Adipocyte (in vitro differentiated cells): ENCODE data around the gene COL15A1.

ENCODE experiments used
- DNase-seq: peaks from one replicate; pipeline ENCODE4 v3.0.0-alpha.2; 2015; ENCODE audit warnings: low read depth
- H3K27me3 ChIP-seq: replicated peaks from 2 replicates; pipeline ENCODE4 v1.7.0; 2013; ENCODE audit warnings: mild to moderate bottlenecking, low read length, moderate library complexity; ENCODE audit not compliant: control insufficient read depth, insufficient read depth
- H3K36me3 ChIP-seq: 2 replicates; pipeline ENCODE4 v1.7.0; 2013; ENCODE audit warnings: low read length, mild to moderate bottlenecking, moderate library complexity; ENCODE audit not compliant: control insufficient read depth, insufficient read depth, severe bottlenecking
- H3K4me1 ChIP-seq: 2 replicates; pipeline ENCODE4 v1.7.0; 2013; ENCODE audit warnings: mild to moderate bottlenecking, low read length, moderate library complexity; ENCODE audit not compliant: control insufficient read depth, insufficient read depth
- H3K4me3 ChIP-seq: 2 replicates; pipeline ENCODE4 v1.7.0; 2013; ENCODE audit warnings: mild to moderate bottlenecking, low read length, moderate library complexity
- H3K9ac ChIP-seq: 2 replicates; pipeline ENCODE4 v1.7.0; 2013; ENCODE audit warnings: mild to moderate bottlenecking, low read length, moderate library complexity
- H3K9me3 ChIP-seq: 2 replicates; pipeline ENCODE4 v1.7.0; 2013; ENCODE audit warnings: mild to moderate bottlenecking, low read length, moderate library complexity; ENCODE audit not compliant: control insufficient read depth

The COL15A1 gene

DNA sequence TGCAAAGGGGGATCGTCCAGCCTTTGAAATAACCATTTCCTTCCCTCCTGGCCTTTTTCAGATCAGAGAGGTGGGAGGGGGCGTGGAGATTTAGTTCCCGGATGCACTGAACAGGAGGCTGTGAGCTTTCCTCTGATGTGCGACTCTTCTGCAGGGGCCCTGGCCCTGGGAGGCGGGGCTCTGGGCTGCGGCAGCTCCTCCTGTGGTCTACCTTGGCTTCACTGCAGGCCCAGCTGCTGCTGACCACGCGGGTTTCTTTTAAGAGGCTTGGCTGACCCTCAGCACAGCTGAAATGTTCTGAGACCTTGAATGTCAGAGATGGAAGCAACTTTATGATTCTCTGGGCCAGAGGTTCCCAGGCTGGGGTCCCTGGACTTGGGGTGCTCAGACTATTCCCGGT lies 27.0 kb upstream of the COL15A1 start:
- Histone ChIP-seq H3K27me3 (no peaks in the 10 kb centered on the region), H3K4me1 (peaks cover 39% of the 10 kb centered on the region), H3K9me3 (no peaks in the 10 kb centered on the region), H3K4me3 (no peak overlapping the region), H3K9ac (peak overlapping the region; percentile 27), H3K36me3 (peaks cover 6% of the 10 kb centered on the region)
- DNase-seq = no peak

DNA sequence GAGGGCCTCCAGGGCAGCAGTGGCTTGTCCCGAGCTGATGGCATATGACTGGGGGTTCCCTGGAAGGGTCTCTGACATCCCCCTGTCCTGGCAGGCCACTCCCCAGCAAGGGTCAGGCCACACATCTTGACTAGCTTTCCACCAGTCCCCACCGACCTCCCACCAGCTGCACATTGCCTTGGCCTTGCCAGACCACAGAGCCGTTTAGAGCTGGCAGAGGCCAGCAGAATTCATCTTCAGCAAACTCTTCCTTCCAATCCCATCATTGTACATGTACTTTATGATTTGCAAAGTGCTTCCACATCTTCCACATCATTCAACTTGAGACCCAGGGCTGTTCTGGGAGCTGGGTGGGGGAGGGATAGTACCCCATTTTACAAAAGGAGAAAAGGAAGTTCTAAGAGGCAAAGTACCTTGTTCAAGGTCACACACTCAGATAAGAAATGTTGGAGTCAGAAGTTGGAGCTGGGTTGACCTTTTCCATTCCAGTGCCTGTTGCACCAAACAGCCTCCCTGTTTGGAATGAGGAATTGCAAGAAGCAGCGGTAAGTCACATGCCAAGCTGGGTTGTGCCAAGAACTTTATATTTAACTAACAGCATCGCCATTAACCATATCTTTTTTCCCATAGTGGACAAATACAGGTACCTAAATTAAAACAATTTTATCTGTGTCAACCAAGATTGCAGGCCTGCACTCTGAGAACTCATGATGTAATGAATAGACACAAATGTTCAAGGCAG lies 25.8 kb upstream of the COL15A1 start:
- no peak for DNase-seq
- H3K36me3 ChIP-seq = peaks cover 6% of the 10 kb centered on the region
- peak overlapping the region; percentile 18 for H3K9ac ChIP-seq
- no peaks in the 10 kb centered on the region for H3K9me3 ChIP-seq
- H3K27me3 ChIP-seq = no peaks in the 10 kb centered on the region
- H3K4me1 ChIP-seq = peaks cover 43% of the 10 kb centered on the region
- no peak overlapping the region for H3K4me3 ChIP-seq

GRCh38 chr9:98921732-98922131 lies 22.0 kb upstream of the COL15A1 start:
- no peaks in the 10 kb centered on the region for H3K27me3 ChIP-seq
- peaks cover 6% of the 10 kb centered on the region for H3K36me3 ChIP-seq
- H3K9me3 ChIP-seq = no peaks in the 10 kb centered on the region
- H3K4me1 ChIP-seq = peaks cover 46% of the 10 kb centered on the region
- no peak overlapping the region for H3K9ac ChIP-seq
- no peak for DNase-seq
- H3K4me3 ChIP-seq = no peak overlapping the region

- H3K27me3 ChIP-seq = no peaks in the 10 kb centered on the region
- no peak overlapping the region for H3K9ac ChIP-seq
- H3K36me3 ChIP-seq = peaks cover 6% of the 10 kb centered on the region
- peaks cover 36% of the 10 kb centered on the region for H3K4me1 ChIP-seq
- H3K4me3 ChIP-seq = peak overlapping the region; percentile 10
- H3K9me3 ChIP-seq = no peaks in the 10 kb centered on the region
- peak; percentile 31 for DNase-seq
Measured at GRCh38 chr9:98922721-98923435, 20.8 kb upstream of the COL15A1 start.

GRCh38 chr9:98923451-98924123 lies 20.1 kb upstream of the COL15A1 start:
- Histone ChIP-seq H3K9ac (no peak overlapping the region), H3K9me3 (no peaks in the 10 kb centered on the region), H3K36me3 (peaks cover 4% of the 10 kb centered on the region), H3K4me1 (peaks cover 28% of the 10 kb centered on the region), H3K27me3 (no peaks in the 10 kb centered on the region), H3K4me3 (no peak overlapping the region)
- DNase-seq = no peak

- no peak overlapping the region for H3K9ac ChIP-seq
- DNase-seq = no peak
- H3K27me3 ChIP-seq = peaks cover under 1% of the 10 kb centered on the region
- H3K4me3 ChIP-seq = no peak overlapping the region
- no peaks in the 10 kb centered on the region for H3K9me3 ChIP-seq
- H3K4me1 ChIP-seq = peaks cover 22% of the 10 kb centered on the region
- H3K36me3 ChIP-seq = no peaks in the 10 kb centered on the region
Measured at GRCh38 chr9:98924946-98925820, 18.5 kb upstream of the COL15A1 start.

GRCh38 chr9:98925956-98926355 lies 17.8 kb upstream of the COL15A1 start:
- Histone ChIP-seq H3K4me3 (no peak overlapping the region), H3K9ac (no peak overlapping the region), H3K9me3 (no peaks in the 10 kb centered on the region), H3K4me1 (peaks cover 15% of the 10 kb centered on the region), H3K36me3 (no peaks in the 10 kb centered on the region), H3K27me3 (peaks cover 4% of the 10 kb centered on the region)
- DNase-seq = no peak

DNA sequence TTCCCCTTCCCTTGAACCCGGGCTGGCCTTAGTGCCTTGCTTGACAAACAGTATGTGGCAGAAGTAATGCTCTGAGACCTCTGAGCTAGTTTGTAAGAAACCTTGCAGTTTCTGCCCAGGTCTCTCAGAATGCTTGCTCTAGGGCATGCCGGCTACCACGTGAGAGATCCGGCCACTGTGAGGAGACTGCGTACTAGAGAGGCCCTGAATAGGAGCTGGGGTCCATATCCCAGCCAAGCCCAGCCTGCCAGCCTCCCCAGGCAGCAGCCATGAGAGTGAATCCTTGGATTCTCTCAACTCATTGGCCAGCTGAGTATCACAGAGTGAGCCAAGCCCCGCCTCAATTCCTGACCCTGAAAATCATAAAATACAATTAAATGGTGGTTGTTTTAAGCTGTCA lies 16.0 kb upstream of the COL15A1 start:
- DNase-seq = no peak
- Histone ChIP-seq H3K4me1 (peaks cover 11% of the 10 kb centered on the region), H3K9me3 (no peaks in the 10 kb centered on the region), H3K9ac (no peak overlapping the region), H3K4me3 (no peak overlapping the region), H3K27me3 (peaks cover 10% of the 10 kb centered on the region), H3K36me3 (no peaks in the 10 kb centered on the region)

DNA sequence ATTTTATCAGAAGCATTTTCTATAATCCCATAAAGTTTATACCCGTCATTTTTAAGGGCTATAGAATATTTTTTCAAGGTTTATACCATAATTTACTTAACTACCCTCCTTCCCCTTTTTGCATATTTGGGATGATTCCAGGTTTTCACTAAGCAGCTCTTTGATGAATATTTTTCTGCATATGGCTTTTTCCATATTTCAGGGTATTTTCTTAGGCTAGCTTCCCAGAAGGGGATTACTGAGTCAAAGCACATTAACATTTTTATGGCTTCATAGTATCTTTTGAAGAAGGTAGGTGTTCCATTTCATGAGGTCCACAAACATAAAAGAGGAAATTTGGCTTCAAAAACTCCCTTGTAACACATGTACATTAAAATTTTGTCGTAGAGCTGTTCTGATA lies 14.6 kb upstream of the COL15A1 start:
- peak; percentile 87 for DNase-seq
- H3K9me3 ChIP-seq = no peaks in the 10 kb centered on the region
- H3K4me1 ChIP-seq = no peaks in the 10 kb centered on the region
- peaks cover 10% of the 10 kb centered on the region for H3K27me3 ChIP-seq
- no peak overlapping the region for H3K4me3 ChIP-seq
- H3K36me3 ChIP-seq = no peaks in the 10 kb centered on the region
- no peak overlapping the region for H3K9ac ChIP-seq

GRCh38 chr9:98929895-98930341 lies 13.8 kb upstream of the COL15A1 start:
- DNase-seq = peak; percentile 80
- H3K27me3 ChIP-seq = peaks cover 10% of the 10 kb centered on the region
- no peaks in the 10 kb centered on the region for H3K9me3 ChIP-seq

More at GRCh38 chr9:98929895-98930341, 13.8 kb upstream of the COL15A1 start:
- Histone ChIP-seq H3K4me3 (no peak overlapping the region), H3K4me1 (no peaks in the 10 kb centered on the region), H3K9ac (no peak overlapping the region), H3K36me3 (no peaks in the 10 kb centered on the region)
